NCI-H82 treated with DMSO at 0.1 percent for 48 hours (cell line): Measurements from ENCODE around the gene PPP6R2.
"Not testable (repeated sequence)": the region's sequence is repeated elsewhere in the genome, so short reads cannot be mapped to it uniquely, and the experiment has no call there.

Experiments used
- DNase-seq: peaks from one replicate; lab custom pipeline; 2025; ENCODE audit not compliant: unreplicated experiment; lab: John Stamatoyannopoulos, UW

The PPP6R2 gene

DNA sequence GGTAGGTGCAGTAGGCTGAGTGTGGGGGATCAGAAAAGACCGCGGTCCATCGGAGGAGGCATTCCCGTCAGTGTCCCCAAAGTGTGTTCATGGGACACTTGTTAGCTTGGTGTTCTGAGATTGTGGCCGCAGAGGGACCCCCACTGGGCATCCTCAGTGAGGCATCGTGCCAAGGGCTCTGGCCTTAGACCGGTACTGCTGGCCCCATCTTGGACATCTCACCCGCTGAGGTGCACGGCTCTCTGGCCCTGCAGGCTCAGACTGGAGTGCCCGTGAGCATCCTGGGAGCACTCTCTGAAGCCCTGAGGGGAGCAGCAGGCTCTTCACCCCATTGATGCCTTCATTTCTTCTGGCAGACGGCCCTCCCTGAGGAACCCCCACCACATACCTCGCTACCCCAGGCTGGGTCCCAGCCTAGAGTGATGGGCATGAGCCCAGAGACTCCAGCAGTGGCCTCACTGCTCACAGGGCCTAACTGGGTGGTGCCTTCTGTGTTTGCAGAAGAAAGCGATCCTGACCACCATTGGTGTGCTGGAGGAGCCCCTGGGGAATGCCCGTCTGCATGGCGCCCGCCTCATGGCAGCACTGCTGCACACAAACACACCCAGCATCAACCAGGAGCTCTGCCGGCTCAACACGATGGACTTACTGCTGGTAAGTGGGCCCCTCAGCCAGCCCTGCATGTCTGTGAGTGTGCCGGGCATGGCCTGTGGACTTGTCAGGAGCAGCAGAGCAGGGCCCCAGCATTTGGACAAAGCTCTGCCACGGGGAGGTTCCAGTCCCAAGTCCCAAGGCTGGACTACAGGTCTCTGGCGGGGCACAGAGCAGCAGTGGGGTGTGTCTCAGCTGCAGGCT, 80.1 kb downstream of the PPP6R2 start:
- DNase-seq, result no peak

GRCh38 chr22:50423956-50424355, 80.8 kb downstream of the PPP6R2 start:
- no peak for DNase-seq

GRCh38 chr22:50425179-50425916, 82.2 kb downstream of the PPP6R2 start:
- no peak for DNase-seq

- DNase-seq, result no peak
Measured at GRCh38 chr22:50432131-50432876, 89.2 kb downstream of the PPP6R2 start.

DNA sequence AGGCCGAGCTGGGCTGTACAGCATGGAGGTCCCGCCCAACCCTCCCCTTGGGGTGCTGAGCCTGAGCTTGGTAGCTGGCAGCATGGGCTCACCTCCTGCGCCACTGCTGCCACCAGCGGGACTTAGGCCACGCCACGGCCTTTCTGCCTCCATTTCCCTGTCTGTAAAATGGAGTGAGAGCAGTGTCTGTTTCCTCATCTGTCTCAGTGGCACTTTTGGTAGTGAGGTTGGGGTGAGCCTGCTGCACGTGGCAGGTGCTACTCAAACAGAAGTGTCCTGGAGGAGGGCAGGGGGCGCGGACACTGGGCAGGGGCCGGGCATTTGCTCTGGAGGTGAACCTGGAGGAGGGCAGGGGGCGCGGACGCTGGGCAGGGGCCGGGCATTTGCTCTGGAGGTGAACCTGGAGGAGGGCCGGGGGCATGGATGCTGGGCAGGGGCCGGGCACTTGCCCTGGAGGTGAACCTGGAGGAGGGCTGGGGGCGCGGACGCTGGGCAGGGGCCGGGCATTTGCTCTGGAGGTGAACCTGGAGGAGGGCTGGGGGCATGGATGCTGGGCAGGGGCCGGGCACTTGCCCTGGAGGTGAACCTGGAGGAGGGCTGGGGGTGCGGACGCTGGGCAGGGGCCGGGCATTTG, 89.9 kb downstream of the PPP6R2 start:
- DNase-seq, result not testable (repeated sequence)

DNA sequence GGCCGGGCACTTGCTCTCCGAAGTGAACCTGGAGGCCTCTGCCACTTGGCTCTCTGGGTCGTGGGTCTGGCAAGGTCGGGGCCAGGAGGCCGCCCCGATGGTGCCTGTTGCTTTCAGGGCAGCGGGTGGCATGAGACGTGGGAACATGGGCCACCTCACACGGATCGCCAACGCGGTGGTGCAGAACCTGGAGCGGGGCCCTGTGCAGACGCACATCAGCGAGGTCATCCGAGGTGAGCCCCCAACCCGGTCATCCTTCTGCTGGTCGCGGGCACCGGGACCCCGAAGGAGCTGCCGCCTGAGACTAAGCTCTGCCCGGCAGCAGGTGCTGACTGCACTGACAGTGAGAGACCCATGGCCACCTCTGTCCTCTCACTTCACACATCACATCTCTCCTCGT, 91.7 kb downstream of the PPP6R2 start:
- DNase-seq, result no peak

- no peak for DNase-seq
Measured at GRCh38 chr22:50435291-50436014, 92.3 kb downstream of the PPP6R2 start.

DNA sequence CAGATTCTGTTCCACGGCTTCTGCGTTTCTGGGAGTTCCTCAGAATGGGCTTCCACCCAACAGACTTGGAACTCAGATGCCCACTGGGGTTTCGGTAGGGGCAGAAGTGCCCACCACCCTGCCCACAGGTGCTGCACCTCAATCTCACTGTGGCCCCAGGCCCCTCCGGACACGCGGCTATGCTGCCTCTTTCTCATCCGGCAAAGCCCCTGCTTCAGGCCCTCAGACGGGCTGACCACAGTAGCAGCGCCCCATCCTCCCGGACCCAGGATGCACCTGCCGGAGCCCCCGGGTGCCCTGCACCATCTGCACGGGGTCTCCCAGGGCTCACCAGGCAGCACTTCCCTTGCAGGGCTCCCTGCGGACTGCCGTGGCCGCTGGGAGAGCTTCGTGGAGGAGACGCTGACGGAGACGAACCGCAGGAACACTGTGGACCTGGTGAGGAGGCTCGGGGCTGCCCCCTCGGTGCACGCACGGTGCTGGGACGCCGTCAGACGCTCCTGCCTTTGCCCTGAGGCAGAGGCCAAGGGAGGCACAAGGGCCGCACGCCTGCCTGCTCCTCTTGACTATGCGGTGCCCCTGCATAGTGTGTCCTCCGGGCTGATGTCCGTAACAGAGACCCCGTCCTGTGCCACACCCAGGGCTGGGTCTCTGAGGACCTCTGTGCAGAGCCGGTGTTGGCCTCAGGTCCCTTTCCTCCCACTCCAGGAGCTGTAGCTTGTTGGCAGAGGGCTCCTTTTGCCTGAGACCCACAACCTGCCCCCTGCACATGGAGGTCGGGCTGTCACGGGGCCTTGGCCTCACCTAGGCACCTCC, 93.1 kb downstream of the PPP6R2 start:
- no peak for DNase-seq

DNA sequence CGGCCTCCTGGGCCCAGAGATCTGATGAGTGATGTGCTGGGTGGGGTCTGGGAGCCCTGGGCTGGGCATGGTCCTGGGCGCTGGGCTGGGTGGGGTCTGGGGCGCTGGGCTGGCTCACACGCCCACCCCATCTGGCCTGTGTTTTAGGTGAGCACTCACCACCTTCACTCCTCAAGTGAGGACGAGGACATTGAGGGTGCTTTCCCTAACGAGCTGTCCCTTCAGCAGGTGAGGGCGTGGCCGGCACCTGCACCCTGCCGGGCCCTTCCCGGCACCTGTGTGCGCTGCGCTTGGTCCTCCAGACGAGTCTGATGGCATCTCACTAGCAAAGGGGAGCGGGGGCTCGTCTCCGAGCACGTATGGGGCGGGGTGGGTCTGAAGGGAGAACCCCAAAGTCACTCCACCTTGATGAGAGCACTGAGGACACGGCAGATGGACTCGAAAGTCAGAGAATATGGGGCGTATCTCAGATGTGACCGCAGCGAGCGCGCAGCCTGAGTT, 93.8 kb downstream of the PPP6R2 start:
- no peak for DNase-seq

DNA sequence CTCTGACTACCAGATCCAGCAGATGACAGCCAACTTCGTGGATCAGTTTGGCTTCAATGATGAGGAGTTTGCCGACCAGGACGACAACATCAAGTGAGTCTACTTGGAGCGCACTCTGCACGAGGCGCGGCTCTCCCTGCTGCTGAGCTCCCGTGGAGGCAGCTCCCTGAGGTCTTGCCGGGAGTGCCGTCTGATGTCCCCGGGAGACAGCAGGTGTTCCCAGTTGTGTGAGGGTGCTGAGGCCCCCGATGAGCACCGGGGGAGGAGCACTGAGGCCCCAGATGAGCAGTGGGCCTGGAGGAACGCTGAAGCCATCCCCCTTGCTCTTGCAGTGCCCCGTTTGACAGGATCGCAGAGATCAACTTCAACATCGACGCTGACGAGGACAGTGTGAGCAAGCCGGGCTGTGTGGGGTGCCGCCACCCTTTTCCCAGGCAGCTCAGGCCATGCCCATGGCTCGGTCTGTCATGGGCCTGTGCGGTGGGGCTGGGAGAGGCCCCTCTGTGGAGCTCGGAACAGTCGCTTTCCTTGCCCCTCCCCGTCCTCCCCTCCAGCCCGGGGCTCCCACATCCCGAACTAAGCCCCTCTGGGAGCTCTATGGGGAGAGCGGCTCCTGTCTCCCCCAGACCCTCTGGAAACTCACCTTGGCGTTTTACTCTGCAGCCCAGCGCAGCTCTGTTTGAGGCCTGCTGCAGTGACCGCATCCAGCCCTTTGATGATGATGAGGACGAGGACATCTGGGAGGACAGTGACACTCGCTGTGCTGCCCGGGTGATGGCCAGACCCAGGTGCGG, 94.6 kb downstream of the PPP6R2 start:
- no peak for DNase-seq

- DNase-seq, result no peak
Measured at GRCh38 chr22:50438305-50439275, 95.5 kb downstream of the PPP6R2 start.

- no peak for DNase-seq
Measured at GRCh38 chr22:50439314-50439870, 96.3 kb downstream of the PPP6R2 start.

DNA sequence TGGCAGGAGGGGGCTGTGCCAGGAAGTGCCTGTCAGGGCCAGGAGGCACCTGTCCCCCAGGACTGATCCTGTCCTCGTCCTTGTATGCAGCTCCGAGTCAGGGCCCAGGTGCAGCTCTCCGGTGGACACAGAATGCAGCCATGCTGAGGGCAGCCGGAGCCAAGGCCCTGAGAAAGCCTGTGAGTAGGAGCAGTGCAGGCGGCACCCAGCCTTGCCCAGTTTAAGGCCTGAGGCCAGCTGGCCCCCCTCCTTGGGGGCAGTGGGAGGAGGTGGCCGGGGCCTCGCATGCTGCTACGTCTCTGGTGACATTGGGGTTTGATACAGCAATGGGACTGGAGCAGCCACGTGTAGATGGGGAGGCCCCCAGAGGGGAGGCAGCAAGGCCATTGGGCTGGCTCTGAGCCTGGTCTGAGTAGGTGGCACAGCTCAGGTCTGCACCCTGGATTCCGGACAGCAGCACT, 96.8 kb downstream of the PPP6R2 start:
- DNase-seq, result no peak

GRCh38 chr22:50440544-50441249, 97.6 kb downstream of the PPP6R2 start:
- no peak for DNase-seq

GRCh38 chr22:50441428-50441993, 98.4 kb downstream of the PPP6R2 start:
- no peak for DNase-seq

GRCh38 chr22:50443197-50443596, 100.1 kb downstream of the PPP6R2 start:
- no peak for DNase-seq
